Epithelial cell of alveolus of lung (primary cell): Measurements from ENCODE around the gene RALB. TPM values are rescaled to one million over a fixed set of nuclear protein-coding genes. Genes with fewer than 3 reads are reported as not detected.

Experiments used
- total RNA-seq: library from RNA; depleted of rRNA; stranded (reverse); fragments of >200 nt; gene quantifications from 2 replicates; pipeline ENCODE4 v1.2.1, GENCODE V29; 2015

The RALB gene, protein sequence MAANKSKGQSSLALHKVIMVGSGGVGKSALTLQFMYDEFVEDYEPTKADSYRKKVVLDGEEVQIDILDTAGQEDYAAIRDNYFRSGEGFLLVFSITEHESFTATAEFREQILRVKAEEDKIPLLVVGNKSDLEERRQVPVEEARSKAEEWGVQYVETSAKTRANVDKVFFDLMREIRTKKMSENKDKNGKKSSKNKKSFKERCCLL
- total RNA-seq = 28.3 and 48.4 TPM in 2 replicates

DNA sequence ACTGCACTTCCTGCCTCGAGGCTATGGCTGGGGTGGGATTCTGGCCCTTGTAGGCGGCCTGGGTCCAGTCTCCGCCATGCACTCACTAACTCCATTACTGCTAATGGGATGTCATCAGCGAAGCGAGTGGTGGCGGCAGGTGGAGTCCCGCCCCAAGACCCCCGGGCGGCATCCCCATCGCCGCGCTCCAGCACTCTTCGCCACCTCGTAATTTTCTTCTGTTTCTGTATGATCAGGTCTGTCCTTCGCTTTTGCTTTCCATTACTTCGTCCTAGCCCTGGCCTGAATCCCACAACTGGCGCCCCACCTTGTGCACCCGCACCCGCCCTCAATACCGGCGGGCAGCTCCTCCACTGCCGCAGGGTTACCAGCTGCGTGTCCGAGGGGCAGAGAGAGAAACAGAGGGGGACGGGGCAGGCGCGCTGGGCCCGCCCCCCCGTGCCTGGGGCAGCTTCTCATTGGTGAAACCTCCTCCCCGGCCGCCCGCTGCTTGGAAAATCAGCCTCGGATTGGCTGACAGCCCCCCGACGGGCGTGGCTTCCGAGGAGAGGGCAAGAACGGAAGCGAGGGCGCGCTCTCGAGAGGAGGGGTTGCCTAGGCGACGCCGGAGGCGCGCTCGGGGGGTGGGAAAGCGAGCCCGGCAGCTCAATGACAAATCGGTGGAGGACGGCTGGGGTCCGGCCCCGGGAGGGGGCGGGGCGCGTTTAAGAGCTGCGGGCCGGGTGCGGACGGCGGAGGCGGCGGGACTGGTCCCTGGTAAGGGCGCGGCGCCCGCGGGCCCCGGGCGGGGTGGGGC lies at the start of gene RALB:
RALB (plus strand) TSS at position 628 of the 796 bp plus-strand sequence. CDS start 25,813 bp downstream, outside the sequence.

DNA sequence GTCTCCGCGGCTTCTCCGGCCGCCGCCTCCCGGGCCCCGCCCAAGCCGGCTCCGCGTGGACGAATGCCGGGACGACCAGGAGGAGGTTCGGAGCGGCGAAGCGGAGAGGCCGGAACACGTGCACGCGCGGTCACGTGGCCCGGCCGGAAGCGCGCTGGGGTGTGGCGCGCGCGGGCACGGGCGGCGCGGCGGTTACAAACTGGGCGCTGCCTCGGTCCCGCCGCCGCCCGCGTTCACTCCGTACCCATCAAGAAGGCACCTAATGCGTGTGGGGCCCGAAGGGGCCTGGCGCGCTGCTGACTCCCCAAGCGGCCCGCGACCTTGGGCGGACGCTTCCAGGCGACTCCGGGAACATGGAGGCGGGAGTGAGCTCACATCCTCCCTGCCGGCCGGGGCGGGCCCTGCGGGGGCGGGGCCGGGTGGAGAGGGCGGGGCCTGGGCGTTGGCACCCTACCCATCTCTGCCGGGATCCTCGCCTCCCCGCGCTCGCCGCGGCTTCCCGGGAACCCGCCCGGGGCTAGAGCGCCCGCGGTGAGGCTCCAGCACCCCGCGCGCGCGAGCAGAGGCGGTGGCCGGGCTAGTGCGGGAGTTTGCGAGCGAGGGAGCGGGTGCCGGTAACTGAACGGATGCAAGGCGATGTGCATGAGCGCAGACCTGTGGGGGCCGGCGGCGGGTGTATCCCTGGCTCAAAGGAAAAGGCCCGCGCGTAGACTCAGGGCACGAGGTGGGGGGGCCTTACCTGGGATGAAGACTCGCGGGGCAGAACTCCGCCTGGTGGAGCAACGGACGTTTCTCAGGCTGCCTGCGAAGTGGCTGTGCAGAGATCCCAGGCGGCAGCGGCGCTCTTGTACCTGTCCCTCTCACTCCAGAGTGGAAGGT lies 29.4 kb upstream of the RALB start, which contains the start of gene TMEM185B:
TMEM185B (minus strand) TSS at position 367 of the 879 bp plus-strand sequence. CDS start 424 bp downstream, outside the sequence.

Other genes starting within 250 kb of the RALB start
- 10.9 and 11.8 TPM in 2 replicates for gene EPB41L5, start 239.8 kb upstream of the RALB start, total RNA-seq
- 23.2 and 25.7 TPM in 2 replicates for gene TMEM185B, start 29.5 kb upstream of the RALB start, total RNA-seq
- 0.32 TPM in 1 of 2 replicates, not detected in the other for gene INHBB, start 93.3 kb downstream of the RALB start, total RNA-seq